Nucleus accumbens (tissue), 56 donors: ENCODE data around the gene SPRR5.

Experiments used
- DNase-seq, 56 donors: peaks; one replicate each; lab custom pipeline; 2025; lab: John Stamatoyannopoulos, UW

Gene SPRR5, protein sequence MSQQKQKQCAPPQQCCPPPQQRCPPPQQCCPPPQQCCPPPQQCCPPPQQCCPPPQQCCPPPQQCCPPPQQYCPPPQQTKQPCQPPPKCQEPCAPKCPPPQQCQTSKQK

DNA sequence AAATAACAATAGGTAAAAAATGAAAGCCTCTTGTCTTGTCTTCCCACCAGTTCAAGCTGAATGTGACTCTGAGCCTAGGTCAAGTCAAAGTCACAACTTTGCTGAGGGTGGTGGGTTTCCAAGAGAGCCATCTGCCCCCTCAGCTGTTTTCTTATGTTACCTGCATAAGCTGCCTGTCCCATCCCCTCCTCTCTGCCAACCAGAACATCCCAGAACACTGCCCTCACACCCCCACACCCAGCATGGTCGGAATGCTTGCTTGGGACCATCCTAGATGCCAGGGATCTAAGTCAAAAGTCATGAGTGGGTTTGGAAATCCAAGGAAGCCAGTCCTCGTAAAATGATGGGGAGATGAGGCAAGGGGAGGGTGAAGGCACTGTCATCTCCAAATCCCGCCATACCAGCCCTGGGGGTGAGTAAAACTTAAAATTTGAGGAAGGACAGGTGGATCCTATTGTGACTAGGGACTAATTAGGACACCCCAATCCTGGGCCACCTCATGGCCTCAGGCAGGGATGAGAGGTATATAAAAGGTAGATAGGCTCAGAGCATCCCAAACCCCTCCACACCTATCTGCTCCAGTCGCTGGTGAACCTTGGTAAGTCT lies at the start of gene SPRR5:
TSS of gene SPRR5 (plus strand) at position 556 of the 606 bp plus-strand sequence. CDS start 1,349 bp downstream, outside the sequence.
- no peak for DNase-seq

DNA sequence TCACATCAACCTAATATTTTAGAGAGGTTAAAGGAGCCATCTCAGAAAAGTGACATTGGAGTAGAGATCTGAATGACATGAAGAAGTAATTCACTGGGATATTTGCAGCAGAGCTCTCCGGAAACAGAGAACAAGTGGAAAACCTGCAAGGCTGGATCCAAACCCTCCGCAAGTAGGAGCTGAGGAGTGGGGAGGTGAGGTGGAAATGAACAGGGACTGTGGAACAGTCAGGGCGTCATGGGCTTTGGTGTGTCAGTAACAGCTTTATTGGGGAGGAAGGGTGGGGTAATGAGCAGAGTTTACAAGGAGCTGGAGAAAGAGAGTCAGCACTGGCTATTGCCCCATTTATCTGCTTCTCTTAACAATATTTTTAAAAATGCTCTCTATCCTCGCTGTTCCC lies 48.0 kb upstream of the SPRR5 start:
- DNase-seq: no peak

DNA sequence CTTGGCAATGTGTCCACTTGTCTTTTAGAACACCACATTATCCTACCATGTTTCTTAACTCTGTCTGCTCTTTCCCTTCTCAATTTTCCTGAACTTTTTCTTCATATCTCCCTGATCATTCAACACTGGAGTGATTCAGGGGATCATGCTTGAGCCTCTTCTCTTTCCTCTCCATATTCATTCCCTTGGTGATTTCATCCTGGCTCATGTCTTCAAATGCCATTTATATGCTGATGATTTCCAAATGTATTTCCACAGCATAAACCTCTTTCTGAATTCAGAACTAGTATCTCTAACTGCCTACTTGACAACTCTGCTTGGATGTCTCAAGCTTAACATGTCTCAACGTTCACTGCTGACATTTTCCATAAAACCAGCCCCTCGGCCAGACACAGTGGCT lies 47.1 kb upstream of the SPRR5 start:
- DNase-seq: no peak

DNA sequence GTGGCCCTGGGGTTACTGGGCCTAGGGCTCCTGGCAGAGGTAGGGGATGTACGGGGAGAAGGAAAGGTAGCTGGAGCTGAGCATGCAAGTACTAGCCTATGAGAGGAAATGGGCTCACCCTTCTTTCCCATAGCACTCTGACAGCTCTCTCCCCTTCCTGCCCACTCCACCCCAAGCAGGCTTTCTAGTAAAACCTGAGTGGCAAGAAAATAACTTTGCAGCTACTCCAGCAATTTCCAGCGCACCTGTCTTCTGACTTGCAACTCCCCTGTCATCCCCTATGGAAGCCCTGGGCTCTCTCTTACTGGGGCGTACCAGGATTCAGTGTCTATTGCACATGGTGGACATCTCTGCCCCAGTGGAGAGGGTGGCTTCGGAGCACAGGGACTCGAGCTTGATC lies 45.4 kb upstream of the SPRR5 start:
- DNase-seq: no peak

DNA sequence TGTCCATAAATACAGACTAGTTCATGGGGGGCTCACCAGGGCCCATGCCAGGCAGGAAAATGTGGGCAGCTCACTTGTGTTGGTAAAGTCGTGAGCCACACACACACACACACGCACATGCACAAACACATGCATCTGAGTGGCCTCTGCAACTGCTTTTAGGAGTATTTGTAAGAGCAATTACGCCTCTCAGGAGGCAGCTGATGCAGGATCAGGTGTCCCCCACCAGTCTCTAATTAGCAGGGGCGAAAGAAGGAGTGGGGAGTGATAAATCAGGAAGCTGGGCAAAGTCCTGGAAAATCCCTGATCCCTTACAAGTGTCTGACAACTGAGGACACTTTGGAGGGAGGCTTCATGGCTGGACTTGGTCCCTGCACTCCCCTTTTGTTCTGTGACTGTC lies 44.4 kb upstream of the SPRR5 start:
- no peak for DNase-seq

DNA sequence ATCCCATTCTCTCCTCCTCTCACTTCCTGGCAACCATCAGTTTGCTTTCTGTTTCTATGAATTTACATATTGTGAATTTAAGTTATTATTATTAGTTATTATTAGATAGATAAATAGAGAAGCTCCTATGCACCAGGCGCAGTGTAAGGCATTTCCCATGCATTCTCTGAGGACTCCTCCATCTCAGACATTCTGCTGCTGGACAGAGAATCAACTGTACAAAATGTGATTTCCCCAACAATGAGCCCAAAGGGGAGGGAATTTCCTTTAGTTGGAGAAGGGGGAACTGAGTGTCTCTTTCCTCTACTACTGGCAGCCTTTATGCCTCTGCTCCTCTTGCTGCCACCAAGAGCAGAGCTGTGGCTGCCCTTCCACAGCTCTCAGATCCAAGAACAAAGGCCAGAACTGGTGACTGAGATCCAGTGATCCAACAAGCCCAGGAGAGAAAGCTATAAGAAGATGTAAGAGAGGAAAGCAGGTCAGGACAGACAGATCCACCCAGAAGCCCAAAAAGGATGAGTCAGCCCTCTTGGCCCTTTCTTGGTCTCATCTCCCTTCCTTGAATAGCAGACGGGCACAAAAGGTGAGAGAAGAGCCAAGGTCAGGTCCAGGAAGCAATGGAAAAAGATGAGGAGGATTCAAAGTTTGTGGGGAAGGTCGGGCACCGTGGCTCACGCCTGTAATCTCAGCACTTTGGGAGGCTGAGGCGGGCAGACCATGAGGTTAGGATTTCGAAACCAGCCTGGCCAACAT lies 42.1 kb upstream of the SPRR5 start:
- DNase-seq: no peak

DNA sequence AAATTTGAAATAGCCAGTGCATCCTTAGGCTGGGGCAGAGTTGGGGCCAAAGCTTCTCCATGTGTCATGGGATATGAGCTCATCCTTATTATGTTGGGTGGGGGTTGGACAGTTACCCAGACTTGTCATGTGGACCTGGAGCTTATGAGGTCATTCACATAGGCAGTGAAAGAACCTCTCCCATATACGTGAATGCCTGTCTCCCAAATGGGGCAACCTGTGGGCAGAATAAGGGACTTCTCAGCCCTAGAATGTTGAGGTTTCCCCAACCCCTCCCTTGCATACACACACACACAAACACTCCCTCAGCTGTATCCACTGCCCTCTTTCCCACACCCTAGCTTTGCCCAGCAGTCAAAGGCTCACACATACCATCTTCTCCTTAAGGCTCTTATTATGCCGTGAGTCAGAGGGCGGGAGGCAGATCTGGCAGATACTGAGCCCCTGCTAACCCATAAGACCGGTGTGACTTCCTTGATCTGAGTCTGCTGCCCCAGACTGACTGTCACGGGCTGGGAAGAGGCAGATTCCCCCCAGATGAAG lies 40.9 kb upstream of the SPRR5 start:
- no peak for DNase-seq

DNA sequence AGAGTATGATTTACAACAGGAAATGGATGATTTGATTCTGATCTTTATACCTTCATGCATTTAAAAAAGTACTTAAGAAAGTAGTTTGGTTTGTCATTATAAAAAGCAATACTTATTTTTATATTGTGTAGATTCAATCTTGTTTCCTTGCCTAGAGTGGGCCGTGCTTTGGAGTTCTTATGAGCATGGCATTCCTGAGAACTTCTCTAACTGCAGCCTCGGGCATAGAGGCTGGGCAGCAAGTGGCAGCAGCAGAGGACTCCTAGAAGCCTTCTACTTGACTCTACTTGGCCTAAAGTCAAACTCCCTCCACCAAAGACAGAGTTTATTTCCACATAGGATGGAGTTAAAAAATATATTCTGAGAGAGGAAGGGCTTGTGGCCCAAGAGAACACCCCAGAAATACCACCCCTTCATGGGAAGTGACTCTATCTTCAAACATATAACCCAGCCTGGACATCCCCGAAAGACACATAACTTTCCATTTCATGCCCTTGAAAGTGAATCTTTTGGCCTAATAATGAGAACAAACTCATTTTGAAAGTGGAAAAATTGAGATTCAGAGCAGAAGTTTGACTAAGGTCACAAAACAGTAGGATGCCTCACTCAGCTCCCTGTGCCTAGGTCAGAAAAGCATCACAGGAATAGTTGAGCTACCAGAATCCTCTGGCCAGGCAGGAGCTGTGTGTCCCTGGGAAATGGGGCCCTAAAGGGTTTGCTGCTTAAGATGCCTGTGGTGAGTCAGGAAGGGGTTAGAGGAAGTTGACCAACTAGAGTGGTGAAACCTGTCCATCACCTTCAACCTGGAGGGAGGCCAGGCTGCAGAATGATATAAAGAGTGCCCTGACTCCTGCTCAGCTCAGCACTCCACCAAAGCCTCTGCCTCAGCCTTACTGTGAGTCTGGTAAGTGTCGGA lies 39.1 kb upstream of the SPRR5 start, which contains the start of gene IVL:
TSS of gene IVL (plus strand) at position 861 of the 916 bp plus-strand sequence. CDS start 1,252 bp downstream, outside the sequence.
- DNase-seq: no peak

DNA sequence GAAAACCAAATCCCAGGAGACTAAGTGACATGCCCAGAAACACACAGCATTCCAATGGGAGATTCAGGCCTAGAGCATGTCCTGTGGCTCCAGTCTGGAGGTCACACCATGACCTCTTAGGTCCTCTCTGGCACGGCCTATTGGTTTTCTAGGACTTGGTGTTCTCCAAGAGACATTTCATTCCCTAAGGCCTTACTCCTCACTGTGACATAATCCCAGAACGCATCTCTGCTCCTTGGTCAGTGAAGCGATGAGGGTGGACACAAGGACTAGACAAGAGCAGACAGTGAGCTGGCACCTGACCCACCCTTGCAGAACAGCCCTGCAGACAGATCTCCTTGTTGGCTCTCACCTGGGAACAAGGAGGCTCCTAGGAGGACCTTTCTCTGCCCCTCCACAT lies 37.8 kb upstream of the SPRR5 start:
- DNase-seq: no peak

DNA sequence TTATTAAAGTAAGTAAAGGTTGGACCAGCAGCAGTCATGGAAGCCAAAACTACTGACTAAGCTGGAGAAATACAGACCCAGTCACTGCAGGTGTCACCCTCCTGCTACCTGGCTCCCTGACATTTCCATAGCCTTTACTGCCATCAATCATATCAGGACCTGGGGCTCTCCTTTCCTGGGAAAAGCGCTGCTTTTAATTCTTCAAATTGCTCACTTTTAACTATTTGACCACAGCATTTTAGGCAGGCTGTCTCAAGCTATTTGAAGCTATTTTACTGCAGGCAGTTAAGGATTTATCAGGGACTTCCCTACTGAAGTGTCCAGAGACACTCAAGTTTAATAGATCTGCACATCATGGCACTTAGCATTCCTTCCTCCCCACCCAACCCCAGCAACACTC lies 34.5 kb upstream of the SPRR5 start:
- DNase-seq: no peak

DNA sequence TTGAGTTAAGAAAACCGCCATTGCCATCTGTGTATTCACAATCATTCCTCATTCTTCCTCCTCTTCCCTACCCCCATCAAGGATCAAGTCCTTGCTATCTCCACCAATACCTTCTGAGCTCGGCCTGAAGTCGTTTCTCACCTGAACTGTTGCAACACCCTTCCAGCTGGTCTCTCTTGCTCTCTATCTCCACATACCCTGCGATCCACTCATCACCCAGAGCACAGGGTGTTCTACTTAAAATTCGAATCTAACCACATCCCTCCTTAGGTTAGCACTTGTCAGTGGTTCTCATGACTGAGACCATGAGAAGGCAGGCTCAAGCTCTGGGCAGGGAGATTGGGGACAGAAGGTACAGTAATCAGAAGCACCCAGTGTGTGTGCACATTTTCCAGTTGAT lies 34.1 kb upstream of the SPRR5 start:
- no peak for DNase-seq

DNA sequence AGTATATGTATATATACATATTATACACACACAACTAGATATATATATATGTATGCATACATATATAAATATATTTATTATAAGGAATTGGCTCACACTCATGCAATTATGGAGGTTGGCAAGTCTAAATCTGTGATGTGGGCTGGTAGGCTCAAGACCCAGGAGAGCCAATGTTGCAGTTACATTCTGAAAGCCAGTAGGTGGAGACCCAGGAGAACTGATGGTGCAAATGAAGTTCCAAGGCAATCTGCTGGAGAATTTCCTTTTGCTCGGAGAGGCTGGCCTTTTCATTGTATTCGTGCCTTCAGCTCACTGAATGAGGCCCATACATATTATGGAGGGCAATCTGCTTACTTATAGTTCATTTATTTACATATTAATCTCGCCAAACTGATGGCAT lies 29.2 kb upstream of the SPRR5 start:
- peak in 2 of 56 donors; percentile 3 to 22 for DNase-seq

DNA sequence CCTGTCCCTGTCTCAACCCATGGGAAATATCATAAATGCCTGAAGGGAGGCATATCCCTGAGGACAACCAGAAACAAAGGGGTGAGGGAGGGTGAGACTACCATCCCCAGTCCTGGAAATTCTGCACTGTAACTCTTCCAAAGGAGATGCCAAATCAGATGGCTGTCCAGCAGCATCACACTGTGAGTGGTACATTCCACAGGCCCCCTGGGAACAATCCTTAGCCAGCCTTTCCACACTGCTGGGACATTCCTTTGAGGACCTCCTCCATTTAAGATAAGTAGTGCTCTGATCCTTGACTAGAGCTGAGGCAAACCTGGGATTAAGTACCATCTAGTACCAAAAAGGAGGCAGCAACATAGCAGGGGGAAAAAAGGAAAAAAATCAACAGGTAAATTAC lies 27.9 kb upstream of the SPRR5 start:
- DNase-seq: no peak

DNA sequence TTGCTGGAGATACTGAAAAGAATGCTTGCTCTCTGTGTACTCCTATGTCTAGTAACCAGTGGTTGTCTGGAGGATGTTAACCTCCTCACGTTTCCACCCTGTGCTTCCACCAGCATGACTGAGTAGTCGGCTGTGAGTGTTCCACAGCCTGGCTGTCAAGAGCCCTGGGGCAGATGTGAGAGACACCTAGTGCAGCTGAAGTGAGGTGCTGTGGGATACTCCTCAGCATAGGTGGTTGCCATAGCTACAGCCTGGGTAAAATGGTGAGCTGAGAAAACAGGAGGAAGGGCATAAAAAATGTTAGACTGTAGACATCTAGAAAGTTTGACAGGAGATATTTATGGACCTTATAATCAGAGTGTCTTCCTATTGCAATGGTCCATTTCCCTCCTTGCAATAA lies 22.8 kb upstream of the SPRR5 start:
- no peak for DNase-seq

DNA sequence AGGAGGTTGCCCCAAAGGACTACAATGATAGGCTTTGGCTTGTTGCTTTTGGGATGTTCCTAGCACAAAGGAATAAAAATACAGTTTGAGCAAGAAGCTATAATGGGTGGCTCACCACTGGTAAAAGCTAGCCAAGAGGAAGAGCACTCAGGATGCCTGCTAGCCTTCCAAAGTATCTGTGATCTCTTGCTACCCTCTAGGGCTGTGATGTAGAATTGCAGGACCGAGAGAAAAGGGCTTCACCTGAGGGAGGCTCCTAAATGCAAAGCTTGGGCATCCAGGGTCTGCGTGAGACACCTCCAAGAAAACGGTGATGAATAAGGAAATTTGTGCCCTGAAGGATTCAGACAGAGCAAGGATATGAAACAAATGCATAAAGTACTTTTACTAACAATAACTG lies 20.9 kb upstream of the SPRR5 start:
- no peak for DNase-seq

DNA sequence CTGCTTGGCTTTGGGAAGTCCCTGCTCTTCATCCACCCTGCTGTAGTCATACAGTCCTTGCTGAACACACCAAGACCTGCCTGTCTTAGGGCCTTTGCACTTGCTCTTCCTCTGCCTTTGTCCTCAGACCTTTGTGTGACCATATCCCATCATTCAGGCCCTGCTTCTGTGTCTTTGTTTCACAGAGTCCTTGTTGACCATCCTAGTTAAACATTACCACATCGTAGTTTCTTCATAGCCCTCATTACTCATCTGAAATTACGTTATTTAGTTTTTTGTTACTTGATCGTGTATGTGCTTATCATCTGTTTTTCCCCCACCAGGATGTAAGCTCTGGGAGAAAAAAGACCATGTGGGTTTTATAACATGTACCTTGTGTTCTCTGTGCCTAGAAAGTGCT lies 18.3 kb upstream of the SPRR5 start:
- no peak for DNase-seq

DNA sequence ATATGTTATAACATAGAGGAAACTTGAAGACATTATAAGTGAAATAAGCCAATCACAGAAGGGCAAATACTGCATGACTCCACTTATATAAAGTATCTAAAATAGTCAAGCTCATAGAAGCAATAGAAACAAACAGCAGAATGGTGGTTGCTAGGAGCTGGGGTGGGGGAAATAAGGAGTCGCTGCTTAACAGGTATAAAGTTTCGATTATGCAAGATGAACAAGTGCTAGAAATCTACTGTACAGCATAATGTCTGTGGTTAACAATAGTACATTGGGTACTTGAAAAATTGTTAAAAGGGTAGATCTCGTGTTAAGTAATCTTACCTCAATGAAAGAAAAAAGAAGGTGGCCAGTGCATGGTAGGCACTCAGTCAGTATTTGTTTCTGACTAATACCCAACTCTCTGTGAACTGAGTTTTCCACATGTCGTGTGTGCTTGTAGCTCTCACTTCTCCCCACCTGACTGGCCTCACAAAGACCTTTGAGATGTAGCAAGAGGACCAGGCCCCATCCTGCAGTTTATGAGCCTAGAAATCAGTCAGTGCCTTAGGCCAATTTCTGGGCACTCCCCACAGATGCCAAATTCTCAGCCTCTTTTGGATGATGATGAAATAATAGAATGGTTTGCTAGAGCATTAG lies 14.7 kb upstream of the SPRR5 start:
- no peak for DNase-seq

DNA sequence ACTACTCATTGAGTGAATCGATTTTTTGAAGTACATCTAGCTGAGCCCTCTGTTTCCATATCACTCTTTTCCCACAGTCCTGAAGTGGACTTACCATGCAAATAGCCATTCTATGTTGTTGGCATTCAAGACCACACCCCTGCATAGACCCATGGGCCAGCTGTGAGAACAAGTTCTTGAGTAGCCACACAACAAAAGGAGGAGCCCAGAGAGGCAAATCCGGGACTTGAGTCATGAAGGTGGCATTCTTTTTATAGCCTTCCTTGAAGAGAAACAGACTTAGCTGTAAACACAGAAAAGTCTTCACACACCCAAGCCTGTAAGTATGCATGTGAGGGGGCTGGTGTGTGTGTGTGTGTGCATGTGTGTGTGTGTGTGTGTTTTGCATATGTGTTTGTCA lies 13.8 kb upstream of the SPRR5 start:
- DNase-seq: no peak

DNA sequence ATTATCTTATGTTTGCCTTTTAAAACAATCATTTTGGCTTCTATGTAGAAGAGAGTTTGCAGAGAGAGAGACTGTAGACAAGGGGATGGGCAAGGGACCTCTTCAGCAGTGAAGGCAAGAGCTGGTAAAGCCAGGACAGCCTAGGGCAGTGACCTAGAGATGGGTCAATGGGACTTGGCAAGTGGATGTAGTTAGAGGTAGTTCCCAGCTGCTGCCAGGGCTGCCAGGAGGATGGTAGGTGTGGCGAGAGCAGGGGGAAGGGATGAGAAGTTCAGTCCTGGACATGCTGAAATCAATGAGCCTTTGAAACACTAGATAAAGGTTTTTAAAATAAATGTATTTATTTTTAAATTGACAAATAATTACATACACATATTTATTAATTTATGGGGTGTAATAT lies 6.4 kb upstream of the SPRR5 start:
- no peak for DNase-seq

DNA sequence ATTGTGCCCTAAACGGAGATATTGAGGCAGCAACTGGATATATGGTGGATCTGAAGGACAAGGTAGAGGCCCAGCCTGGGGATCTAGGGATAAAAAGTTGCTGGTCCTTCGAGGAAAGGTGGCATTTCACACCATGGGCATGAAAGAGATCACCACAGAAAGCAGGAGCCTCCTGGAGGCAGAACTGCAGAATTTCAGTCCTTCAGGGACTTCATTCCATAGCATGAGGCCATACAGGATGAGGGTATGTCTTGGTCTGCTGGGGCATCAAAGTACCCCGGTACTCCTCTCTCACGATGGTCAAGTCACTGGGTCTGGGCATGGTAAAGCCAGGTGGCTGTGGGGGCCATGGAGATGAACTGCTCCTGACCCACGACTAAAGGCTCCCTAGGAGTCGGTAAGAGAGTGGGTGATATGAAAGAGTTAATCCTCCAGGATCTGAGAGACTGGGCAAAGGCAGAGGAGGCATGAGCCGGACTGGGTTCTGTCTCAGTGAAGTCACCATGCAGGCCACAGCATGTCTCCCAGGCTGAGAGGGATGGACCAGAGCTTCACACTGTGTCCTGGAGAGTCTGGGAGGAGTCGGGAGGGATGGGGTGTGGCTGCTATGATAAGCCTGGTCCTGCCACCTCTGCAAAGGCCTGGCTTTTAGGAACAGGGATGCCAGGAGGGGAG lies 5.8 kb upstream of the SPRR5 start:
- DNase-seq: no peak
